Hematopoietic multipotent progenitor cell treated with erythropoietin and hydrocortisone succinate and interleukin-3 and kit ligand, for 6 days (in vitro differentiated cells): Measurements from ENCODE around the gene CCSER1.

ENCODE experiments used
- DNase-seq: peaks from one replicate; pipeline ENCODE4 v3.0.0-alpha.2; 2015

The CCSER1 gene

DNA sequence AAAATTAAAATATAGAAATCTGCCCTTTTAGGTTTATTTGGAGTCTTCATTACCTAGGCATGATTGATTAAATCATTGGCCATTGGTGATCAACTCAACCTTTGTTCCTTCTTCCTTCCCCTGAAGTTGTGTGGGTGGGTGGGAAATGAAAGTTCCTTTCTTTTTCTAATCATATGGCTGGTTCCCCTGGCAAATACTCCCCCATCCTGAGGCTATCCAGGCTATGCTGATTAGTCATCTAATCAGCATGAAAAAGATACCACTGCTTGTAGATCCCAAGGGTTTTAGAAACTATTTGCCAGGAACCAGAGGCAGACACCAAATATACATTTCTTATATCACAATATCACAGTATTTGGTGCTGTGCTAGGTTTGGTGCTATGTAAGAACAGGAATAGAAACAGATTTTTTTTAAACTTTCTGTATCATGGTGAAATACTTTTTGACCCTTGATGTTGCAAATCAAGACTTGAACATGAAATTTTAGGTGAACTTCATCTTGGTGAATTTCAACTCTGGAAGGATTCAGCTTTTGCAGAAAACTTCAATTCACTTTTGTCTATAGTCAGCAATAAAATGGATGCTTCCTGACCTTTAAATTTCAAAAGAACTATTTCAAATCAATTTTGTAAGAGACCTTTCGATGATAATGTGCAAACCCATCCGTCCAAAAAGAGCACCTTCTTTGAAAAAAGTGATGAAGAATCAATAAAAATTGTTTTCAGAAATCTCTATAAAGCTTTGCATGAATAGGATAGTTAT is 71.1 kb downstream of the CCSER1 start:
- DNase-seq, result no peak

DNA sequence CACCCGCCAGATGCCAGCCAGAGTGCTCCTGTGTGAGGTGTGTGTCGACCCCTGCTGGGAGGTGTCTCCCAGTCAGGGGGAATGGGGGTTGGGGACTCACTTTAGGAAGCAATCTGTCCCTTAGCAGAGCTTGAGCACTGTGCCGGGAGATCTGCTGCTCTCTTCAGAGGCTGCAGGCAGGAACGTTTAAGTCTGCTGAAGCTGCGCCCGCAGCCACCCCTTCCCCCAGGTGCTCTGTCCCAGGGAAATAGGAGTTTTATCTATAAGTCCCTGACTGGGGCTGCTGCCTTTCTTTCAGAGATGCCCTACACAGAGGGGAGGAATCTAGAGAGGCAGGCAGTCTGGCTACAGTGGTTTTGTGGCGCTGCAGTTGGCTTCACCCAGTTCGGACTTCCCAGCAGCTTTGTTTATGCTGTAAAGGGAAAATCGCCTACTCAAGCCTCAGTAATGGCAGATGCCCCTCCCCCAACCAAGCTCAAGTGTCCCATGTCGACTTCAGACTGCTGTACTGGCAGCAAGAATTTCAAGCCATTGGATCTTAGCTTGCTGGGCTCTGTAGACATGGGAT is 80.8 kb downstream of the CCSER1 start:
- no peak for DNase-seq

DNA sequence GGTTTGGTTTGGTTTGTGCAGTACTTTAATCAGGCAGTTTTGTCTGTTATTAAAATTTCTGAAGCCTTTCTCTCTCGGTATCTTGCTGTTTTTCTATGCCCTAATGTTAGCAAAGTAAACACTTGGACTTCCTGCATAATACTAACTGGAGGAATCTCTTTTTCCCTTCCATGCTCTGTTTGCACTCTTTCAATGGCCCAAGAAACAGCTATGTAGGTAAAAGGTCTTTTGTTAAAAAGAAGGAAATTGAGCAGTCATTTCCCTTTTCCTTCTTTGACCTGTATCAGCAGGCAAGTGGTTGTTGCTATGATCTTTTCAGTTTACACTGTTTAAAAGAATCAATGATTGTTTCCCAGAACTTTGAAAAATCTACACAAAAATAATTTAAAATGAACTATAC is 82.7 kb downstream of the CCSER1 start:
- DNase-seq, result no peak

DNA sequence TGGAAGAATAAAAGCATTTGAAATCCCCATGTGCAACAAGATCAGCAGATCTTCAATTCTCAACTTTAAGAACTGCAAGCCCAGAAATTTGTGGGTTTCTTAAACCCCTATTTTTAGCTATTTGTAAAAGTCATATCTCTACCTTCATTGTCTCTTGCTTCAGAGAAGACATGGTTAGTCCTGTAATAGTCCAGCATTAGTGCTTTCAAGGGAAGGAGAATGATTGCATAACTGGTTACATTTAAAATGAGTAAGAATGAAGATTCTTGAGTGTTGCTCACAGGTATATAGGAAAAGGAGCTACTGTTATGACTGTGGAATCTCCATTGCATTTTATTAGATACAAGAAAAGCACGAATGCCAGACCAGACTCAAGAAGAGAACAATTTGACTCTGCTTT is 84.0 kb downstream of the CCSER1 start:
- no peak for DNase-seq

DNA sequence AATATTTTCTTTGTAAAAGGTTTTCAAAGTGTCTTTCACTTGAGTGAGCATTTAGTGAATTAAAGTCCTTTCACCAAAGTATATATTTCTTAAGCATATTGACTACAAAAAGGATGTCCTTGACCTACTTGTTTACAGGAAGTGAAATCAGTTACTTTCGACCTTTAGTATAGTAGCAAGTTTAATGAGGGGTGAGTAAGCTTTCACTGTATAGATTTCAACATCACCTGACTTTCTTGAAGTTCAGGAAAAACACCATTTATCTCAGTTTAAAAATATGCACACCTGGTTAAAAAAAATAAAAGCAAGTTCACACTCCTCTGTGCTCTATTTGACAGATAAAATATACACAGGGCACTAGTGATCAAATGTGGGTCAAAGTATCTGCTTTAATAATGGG is 88.1 kb downstream of the CCSER1 start:
- DNase-seq, result no peak

DNA sequence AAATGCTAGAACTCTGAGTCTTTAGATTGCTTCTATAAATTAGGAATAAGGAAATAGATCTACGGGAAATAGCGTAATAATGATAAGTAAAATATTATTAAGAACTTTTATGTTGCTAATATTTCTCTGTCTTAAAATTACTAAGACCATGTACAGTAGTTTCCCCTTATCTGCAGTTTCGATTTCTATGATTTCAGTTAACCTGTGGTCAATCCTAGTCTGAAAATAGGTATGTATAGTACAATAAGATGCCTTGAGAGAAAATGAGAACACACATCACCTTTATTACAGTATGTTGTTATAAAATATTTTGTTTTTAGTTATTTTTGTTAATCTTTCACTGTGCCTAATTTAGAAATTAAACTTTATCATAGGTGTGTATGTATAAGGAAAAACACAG is 92.6 kb downstream of the CCSER1 start:
- DNase-seq, result no peak

DNA sequence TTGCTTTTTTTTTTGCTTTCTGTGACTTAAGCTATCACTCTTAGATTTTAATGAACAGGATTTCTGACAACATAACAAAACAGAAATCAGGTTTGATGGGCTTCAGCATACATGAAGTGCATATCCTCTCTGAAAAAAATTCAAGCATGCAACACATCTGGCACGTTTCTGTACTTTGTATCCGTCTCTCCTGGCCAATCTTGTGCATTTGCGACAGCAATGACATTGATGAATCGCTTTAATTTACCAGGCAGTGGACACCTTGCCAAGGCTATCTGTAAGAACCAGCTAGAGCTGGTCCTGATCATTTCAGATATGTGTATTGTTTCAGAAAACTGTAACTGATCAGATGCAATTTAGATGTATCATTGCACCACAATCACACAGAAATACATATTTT is 93.3 kb downstream of the CCSER1 start:
- DNase-seq, result no peak

DNA sequence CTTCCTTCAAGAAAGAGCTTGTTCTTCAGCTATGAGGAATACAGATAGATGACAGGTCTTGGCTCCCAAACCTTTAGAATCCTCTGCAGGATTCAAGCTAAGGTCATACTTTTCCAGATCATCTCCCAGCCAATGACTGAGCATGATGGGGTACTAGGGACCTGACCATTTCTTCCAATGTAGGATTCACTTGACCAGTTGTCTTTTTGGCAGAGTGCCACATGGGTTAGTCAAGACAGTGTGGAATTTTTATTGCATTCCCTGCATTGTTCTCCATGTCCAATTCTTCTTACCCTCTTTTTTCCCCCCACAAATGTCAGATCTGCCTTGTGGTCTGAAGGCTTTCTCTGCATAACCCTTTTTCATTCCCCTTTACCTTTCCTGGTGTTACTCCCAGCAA is 99.5 kb downstream of the CCSER1 start:
- DNase-seq, result no peak

DNA sequence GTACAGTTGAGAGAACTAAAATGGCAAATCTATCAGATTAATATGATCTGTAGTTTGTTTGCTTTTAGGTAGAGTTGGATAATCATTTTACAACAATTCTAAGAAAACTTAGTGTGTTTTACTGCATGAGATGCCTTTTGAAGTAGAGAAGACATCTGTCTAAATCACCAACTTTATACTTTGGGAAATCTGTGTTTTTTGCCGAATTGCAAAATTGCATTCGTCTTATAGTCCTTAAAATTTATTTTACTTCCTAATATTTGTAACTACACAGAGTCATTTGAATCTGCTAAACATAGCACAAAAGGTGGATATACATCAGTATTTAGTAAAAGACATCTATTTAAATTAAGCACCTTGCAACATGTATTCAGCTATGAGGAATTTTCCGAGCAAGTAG is 100.0 kb downstream of the CCSER1 start:
- no peak for DNase-seq

DNA sequence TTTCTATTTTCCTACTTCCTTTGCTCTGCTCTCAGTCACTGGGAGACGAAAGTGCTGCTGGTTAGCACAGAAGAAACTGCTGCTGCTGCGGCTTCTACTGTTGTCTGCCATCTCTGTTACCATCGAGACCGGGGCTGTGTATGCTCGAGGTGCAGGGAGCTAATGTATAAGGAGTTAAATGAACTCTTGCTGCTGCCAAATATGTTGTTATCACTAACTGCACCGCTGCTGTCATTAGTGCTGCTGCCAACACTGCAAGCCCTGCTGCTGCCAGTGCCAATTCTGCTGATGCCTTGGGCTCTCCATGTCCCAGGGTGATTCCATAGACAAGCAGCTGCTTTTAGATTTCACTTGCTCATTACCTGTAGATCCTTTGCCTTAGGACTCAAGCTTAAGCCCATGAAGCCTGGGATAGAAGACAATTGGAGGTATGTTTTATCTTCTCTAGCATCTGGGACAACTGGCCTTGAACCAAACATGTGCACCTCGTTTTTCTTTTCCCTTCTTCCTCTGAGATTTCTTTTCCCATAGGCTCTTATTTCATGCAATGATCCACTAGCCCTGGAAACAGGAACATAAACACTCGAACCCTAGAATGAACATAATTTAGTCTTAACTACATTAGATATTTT is 107.8 kb downstream of the CCSER1 start:
- DNase-seq, result no peak

DNA sequence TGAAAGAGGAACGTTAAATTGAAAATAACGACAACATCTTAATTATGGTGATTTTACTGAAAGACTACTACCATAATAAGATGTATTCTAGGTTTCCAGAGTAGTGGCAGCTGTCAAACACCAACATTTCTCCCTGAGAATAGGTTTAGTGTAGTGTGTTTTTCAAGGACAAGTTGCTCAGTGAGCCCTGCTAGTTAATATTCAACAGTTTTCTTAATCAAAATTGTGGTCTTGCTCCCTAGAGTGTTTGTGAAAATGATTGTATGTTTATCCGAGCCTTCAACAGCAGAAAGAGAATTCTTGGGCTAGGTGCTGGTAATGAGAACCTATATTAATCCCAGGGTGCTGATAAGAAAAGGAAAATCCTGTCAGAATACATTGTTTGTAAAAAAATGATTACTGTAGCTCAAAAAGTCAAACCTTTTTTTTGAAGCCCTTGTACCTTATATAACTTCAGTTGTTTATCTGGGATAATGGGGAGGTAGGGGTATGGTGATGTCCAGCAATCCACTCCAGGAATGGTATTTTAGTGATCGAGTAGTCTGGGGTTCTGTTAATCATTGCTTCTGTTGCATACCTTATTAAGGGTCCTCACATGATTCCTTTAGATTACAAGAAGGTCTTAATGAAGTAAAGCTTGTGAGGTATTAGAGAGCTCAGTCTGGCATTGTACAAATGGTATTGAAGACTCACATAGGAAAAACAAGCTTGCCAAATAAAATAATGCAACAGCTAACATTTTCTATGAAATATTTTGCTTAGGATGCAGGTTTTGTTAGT is 110.7 kb downstream of the CCSER1 start:
- DNase-seq, result no peak

DNA sequence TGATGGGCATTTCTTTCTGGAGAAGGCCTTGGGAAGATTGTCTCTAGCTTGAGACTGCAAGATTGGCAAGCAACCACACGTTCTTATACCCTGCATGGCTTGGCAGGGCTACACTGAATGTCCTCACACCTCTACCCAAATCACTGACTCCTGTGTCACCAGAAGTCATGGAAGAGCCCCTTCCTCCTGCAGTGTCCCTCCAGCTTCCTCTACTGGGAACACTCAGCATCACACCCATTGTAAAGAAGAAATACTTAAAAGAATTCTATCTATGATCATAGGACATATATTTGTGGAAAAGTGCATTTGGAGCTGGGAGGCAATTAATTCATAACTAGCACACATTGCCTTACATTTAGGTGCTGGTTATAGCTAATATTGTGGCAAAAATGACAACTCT is 113.1 kb downstream of the CCSER1 start:
- no peak for DNase-seq

DNA sequence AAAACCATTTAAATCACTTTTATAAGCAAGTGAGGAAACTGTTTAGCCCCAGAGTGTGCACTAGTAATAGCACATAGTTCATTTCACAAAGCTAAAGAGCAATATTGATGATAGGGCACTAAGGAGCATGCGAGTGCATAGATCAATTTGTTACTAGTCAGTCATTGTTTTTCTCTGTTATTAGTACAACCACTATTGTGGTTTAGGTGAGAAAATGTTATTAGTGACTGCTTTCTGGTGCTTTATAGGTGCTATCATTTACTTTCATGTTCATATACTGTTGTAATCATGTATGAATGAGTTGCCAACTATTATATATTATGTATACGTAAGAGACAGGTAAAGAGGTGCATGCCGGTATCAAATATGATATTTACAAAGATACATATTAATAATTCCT is 113.8 kb downstream of the CCSER1 start:
- no peak for DNase-seq

DNA sequence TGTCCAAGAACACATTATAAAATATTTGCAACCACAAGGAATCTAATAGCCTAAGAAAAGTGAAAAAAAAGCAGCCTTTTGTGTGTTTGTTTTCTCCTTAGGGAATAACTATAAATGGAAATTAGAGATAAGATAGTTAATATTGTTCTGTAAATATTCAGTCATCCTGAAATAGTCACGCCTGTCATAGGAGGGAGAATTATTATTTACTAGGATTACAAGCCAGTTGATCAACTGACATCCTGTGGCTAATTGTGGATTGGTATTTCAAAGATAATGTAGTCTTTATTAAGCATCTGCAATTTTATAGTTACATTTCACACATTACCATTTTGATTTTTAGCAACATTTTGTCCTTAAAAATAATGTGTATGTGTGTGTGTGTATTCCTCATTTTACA is 118.6 kb downstream of the CCSER1 start:
- no peak for DNase-seq

DNA sequence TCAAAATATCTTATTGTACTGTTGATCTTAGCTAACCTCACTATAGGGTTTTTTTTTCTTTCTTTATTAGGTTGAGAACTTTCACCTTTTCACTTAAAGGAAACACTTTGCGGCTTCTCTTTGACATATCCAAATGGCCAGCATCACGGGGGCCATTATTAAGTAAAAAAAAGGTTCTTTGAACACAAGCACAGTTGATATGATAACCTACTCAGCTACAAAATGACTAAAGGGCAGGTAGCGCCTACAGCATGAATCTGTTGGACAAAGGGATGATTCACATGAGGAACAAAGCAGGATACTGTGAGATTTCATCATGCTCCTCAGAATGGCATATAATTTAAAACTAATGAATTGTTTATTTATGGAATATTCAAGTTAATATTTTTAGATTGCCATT is 119.6 kb downstream of the CCSER1 start:
- no peak for DNase-seq

DNA sequence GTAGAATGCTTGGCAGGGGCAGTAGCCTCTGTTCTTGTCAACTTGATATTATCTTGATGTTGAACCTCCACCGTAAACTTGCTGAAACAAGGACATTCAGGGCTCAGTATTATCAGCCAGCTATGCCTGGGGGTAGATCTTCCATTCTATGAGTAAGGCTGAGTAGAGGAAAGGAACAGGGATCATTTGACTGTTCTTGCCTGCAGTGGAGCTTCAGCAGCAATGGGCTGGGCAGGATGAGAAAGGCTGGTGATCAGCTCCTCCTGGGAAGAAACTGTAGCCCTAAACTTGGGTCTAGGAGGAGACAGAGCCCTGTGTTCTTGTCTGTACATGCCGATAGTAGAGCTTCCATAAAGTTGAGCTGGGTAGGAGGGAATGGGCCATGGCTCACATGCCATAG is 127.2 kb downstream of the CCSER1 start:
- DNase-seq, result no peak

DNA sequence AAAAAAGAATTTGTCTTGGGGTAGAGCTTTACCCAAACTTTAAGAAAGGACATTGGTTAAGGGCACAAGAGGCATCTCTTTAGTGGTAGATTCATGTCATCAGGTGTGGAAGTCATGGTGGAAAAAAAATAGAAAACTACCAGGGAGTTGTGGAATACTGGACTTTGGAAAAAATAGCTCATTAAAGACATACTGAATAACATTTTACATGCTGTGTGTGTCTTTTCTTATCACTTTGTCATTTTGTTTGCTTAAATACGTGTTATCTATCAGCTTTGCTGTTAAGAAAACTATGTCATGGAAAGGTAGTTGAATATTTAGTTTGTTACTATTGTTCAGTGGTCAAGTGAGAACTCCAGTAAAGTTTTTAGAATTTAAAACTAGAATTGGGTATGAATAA is 147.0 kb downstream of the CCSER1 start:
- no peak for DNase-seq

DNA sequence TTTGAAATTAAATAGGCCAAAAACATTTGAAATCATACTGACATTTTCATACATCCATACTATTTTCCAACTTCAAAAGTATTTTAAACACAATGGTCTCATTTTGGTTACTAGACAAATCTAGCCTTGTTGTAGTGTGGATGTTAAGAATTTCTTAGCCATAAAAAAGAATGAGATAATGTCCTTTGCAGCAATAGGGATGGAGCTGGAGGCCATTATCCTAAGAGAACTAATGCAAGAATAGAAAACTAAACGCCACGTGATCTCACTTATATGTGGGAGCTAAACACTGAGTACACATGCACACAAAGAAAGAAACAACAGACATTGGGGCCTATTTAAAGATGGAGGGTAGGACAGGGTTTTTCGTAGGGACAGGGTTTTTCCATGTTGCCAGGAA is 153.8 kb downstream of the CCSER1 start:
- DNase-seq, result no peak

DNA sequence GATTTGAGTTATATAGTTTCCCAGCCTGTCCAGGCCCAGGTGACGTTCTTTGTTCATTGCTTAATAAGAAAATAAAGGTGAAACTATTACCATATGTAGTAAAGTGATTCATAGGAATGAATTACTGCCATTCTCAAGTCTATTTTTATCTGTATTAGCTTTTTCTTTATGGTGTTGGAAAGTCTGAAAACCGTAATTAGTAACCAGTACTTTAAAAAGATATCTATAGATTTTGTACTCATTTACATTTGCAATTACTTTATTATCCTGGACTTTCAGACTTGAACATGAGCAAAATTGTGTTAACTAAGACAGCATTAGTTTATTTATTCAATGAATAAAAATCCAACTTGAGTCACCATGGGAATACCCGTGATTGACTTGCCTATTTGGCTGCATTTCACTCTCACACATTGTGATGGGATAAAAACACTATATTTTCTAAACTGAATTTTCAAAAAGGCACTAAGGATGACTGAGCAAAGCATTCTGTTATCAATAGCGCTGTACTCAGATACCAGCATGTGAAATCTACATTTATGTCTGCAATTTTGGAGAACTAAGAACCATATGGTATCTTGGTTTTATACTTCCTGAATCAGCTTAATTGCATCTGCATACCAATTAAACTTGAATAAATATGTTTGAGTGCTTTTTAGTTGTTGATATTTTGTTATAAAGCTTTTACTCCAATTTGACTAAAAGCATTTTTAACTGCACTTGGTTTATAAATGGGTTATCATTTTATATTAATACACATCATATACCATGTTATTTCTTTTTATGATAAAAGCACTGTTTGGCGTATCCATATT is 154.6 kb downstream of the CCSER1 start:
- no peak for DNase-seq

DNA sequence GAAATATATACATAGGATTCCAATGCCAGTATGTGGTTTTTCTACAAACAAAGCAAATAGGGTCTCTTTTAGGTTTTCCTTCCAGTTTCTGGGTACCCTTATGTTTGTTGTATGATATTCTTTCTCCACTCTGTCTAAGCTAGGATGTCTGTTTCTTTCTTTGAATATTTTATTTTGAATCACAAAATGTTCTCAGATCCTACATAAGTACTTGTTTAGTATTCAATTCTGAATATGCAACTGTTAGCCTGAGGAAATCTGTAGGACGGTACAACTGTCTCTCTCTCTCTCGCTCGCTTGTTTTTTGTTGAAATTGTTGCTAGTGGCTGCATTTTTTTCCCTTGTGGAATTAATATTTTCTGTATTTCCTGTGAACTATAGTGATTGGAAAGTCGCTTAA is 163.2 kb downstream of the CCSER1 start:
- DNase-seq, result no peak

DNA sequence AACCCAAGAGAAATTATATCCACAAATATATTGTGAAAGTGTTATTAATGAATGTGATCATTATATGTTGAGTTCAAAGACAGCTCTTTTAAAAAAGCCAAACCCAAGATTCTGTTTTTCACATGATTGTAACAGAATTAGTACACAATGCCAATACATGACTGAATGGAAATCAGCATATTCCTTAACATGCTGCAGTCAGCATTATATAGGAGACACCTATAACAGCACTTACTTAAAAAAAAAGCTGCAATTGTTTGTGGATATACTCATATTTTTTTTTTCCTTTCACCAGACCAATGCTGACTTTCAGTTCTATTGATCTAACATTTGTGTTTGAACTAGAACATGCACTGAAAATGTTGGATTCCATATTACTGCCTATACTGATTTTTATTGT is 165.2 kb downstream of the CCSER1 start:
- no peak for DNase-seq

DNA sequence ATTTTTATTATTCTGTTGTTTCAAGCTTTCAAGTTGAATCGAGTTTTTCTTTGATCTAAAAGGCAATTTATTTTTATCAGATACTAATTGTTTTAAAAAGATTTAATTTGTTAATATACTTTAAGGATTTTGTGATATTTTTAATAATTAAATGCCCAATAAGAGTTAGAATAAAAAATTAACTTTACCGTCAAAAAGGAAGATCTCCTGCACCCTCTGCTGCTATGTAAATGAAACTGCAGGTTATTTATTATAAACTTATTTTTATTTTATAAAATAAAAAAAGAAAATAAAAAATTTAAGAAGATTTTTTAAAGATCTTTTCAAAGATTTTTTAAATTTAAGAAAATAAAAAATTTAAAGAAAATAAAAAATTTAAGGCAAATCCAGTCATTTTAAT is 166.1 kb downstream of the CCSER1 start:
- peak; percentile 43 for DNase-seq

DNA sequence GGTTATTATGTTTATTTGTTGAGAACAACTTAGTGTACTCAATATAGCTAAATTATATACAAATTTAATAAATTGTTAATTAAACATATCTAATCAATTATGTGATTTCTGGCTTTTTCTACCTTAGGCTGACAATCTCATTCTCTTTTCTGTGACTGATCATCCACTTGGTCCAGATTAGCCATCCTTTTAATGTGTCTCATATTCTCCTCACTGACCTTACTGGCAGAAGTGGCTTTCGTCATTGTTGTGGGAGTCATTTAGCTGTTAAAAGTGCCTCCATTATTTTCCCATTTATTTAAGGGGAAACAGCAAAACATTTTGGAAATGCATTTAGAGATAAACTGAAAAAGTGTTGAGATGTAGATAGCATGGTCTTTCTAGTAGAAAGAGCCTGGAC is 172.2 kb downstream of the CCSER1 start:
- no peak for DNase-seq
